ENCODE data around the gene TST. TPM values are rescaled to one million over a fixed set of nuclear protein-coding genes. Genes with fewer than 3 reads are reported as not detected.

Gene TST
- total and polyA plus RNA-seq, 2 donors (not counting 3 experiments of a cell fraction or from before 2014, with no cell fraction given) = 39.2 to 95.1 TPM

DNA sequence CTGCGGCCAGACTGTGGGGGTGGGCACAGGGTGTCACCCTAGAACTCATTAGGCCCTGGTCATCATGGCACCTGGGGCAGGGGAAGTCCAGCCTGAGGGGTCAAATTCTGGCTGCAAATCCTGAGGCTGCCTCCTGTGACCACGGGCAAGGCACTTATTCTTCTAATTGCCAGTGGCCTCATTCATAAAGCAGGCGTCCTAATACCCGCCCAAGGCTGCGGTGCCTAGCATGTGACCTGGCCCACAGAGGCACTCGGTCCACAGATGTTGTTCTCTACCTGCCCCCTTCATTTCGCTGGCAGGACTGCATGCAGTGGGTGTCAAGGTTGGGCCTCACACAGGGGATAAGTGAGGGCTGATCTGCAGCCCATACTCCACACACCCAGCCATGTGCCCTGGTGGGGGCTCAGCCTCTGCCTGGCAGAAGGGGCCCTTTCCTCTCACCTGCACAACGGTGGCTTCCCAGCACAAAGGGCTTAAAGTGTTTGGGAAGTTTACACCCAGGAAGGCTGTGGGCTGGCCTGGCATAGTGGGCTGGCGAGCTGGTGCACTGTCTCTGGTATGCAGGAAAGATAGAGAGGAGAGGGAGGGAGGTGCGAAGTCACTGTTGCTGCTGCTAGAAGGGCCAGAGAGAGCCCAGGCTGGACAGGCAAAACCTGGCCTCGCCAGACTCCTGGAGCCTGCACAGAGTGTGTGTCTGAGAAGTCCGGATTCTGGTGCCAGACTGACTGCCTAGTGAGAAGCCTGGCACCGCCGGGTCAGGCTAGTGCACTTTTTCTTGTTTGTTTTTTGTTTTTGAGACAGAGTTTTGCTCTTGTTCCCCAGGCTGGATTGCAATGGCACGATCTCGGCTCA lies 3.5 kb upstream of the TST start:
- Histone ChIP-seq H3K27me3 (ENCODE audit: control insufficient read depth in 2 of 2, insufficient read depth in 2 of 2, low read length in 2 of 2) (no peaks in the 10 kb centered on the region), H3K4me2 (ENCODE audit: insufficient read depth, low read length) (no peak overlapping the region), H3K27ac (ENCODE audit: insufficient read depth, low read depth, low read length) (no peak overlapping the region), H4K20me1 (replicated peaks; ENCODE audit: control insufficient read depth, extremely low read depth, insufficient read depth, low read length) (no peaks in the 10 kb centered on the region), H3K4me3 (replicated peaks in 1 of 3; ENCODE audit: insufficient read depth in 1 of 3, low read depth in 1 of 3, low read length in 3 of 3) (no peak overlapping the region), H2AFZ (ENCODE audit: low read depth, low read length) (no peak overlapping the region), H3K4me1 (ENCODE audit: control insufficient read depth, extremely low read depth, insufficient read depth, low read length) (peaks cover 11% of the 10 kb centered on the region), H3K79me2 (ENCODE audit: control insufficient read depth, insufficient read depth, low read length) (peaks cover 27% of the 10 kb centered on the region), H3K36me3 (ENCODE audit: control insufficient read depth in 2 of 2, extremely low read depth in 1 of 2, insufficient read depth in 2 of 2, low read length in 2 of 2) (peaks cover 2 to 29% of the 10 kb centered on the region in 2 experiments), H3K9ac (replicated peaks; ENCODE audit: extremely low read depth, insufficient read depth, low read length) (no peak overlapping the region), H3K9me1 (replicated peaks; ENCODE audit: control insufficient read depth, extremely low read depth, insufficient read depth, low read length) (no peaks in the 10 kb centered on the region), H3K9me3 (replicated peaks; ENCODE audit: control insufficient read depth, insufficient read depth, low read length) (no peaks in the 10 kb centered on the region)
- TF ChIP-seq, protein P1, sequence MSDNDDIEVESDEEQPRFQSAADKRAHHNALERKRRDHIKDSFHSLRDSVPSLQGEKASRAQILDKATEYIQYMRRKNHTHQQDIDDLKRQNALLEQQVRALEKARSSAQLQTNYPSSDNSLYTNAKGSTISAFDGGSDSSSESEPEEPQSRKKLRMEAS (IDR thresholded peaks at IDR 0.05; ENCODE audit: insufficient read depth, insufficient read length) = no peak
- TF ChIP-seq, protein P2, sequence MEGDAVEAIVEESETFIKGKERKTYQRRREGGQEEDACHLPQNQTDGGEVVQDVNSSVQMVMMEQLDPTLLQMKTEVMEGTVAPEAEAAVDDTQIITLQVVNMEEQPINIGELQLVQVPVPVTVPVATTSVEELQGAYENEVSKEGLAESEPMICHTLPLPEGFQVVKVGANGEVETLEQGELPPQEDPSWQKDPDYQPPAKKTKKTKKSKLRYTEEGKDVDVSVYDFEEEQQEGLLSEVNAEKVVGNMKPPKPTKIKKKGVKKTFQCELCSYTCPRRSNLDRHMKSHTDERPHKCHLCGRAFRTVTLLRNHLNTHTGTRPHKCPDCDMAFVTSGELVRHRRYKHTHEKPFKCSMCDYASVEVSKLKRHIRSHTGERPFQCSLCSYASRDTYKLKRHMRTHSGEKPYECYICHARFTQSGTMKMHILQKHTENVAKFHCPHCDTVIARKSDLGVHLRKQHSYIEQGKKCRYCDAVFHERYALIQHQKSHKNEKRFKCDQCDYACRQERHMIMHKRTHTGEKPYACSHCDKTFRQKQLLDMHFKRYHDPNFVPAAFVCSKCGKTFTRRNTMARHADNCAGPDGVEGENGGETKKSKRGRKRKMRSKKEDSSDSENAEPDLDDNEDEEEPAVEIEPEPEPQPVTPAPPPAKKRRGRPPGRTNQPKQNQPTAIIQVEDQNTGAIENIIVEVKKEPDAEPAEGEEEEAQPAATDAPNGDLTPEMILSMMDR (IDR thresholded peaks at IDR 0.05; ENCODE audit: extremely low read depth in 1 of 2, insufficient read depth in 1 of 2, low read depth in 1 of 2, low read length in 2 of 2) = no peak
- no peak for TF ChIP-seq MYC (IDR thresholded peaks at IDR 0.05; ENCODE audit: low read depth, low read length)
- TF ChIP-seq JUN (IDR thresholded peaks at IDR 0.05; ENCODE audit: borderline replicate concordance, insufficient read depth, insufficient read length, low read depth) = no peak
- no peak for TF ChIP-seq EZH2 (IDR thresholded peaks at IDR 0.05; ENCODE audit: borderline replicate concordance, low read depth, low read length, severe bottlenecking)
- TF ChIP-seq POLR2A (IDR thresholded peaks at IDR 0.05; ENCODE audit: low read depth, low read length) = no peak
- no peak for TF ChIP-seq POLR2AphosphoS5 (IDR thresholded peaks at IDR 0.05; ENCODE audit: insufficient read depth, low read depth, low read length)
- no peak for TF ChIP-seq GATA2 (IDR thresholded peaks at IDR 0.05; ENCODE audit: insufficient read depth, insufficient read length, low read depth, low read length)
- dilution Hi-C loops (cut with MboI; ENCODE audit: extremely low pct_ligation_motif_present, low sequenced_read_pairs) (no loop called here), intact Hi-C loops (cut with micrococcal nuclease) (no loop called here)
- POLR2A ChIA-PET = no interaction called here
- no peak for DNase-seq (ENCODE audit: low read depth, low spot score)
- CTCF ChIA-PET = interaction anchor here (0.6 to 6.7 kb wide), 7 partner anchors 8 to 167 kb away, joined by 3 to 57 read pairs (median 4); a partner anchor contains a TSS
- BruUV-seq (replicated peaks) = no TSS peak
- FAIRE-seq = no peak
